T-cell (primary cell): Measurements from ENCODE around the gene STN1. TPM values are rescaled to one million over a fixed set of nuclear protein-coding genes. Genes with fewer than 3 reads are reported as not detected.

Experiments
- ATAC-seq, 4 experiments: fragments of 200-7000 bp in 3 of 4; fragments of 150-1000 bp in 1 of 4; cut with Tn5 transposase; replicated peaks in 1 of 4; 1 replicate in 3 of 4; 2 replicates in 1 of 4; pipeline ENCODE4 v1.10.0; 2021; ENCODE audit warnings: moderate library complexity in 3 of 4, mild to moderate bottlenecking in 2 of 4, moderate number of reproducible peaks in 1 of 4
- CTCF ChIA-PET, 2 donors: fragments of 300-600 bp; sonication (Branson Sonifier 250); formaldehyde crosslinking; loops; one replicate each; lab custom pipeline; 2022; ENCODE audit warnings: antibody characterized with exemption in 2 of 2; lab: Charles Lee
- POLR2A ChIA-PET, 2 donors: fragments of 300-600 bp; sonication (Branson Sonifier 250); formaldehyde crosslinking; loops; one replicate each; lab custom pipeline; 2022; ENCODE audit warnings: antibody characterized with exemption in 2 of 2; lab: Charles Lee
- DNase-seq, 35 experiments: peaks; one replicate each; pipeline versions ENCODE4 v3.0.0 to v3.0.0-alpha.2; 2013 to 2023
- H3K27ac ChIP-seq: one replicate; pipeline ENCODE4 v1.5.1; 2013; ENCODE audit warnings: low read length
- H3K27me3 ChIP-seq, 2 experiments: replicated peaks in 1 of 2; 1 replicate in 1 of 2; 2 replicates in 1 of 2; pipeline versions ENCODE4 v1.6.1 to v1.7.0; 2013; ENCODE audit warnings: low read length in 1 of 2, mixed read lengths in 1 of 2; ENCODE audit not compliant: control insufficient read depth in 2 of 2, insufficient read depth in 2 of 2; ENCODE audit errors: extremely low read depth in 1 of 2
- H3K36me3 ChIP-seq, 2 donors: 1 replicate in 1 of 2; 2 replicates in 1 of 2; pipeline versions ENCODE4 v1.6.1 to v1.7.0; 2013; ENCODE audit warnings: low read length in 1 of 2; ENCODE audit not compliant: control insufficient read depth in 2 of 2, insufficient read depth in 1 of 2; ENCODE audit errors: extremely low read depth in 1 of 2
- H3K4me1 ChIP-seq, 2 experiments: 1 replicate in 1 of 2; 2 replicates in 1 of 2; pipeline versions ENCODE4 v1.6.1 to v1.7.0; 2013; ENCODE audit warnings: low read length in 2 of 2, mixed read lengths in 1 of 2; ENCODE audit not compliant: insufficient read depth in 2 of 2, control insufficient read depth in 1 of 2; ENCODE audit errors: extremely low read depth in 1 of 2
- H3K4me3 ChIP-seq, 2 donors: 1 replicate in 1 of 2; 2 replicates in 1 of 2; pipeline versions ENCODE4 v1.5.1 to v1.7.0; 2013; ENCODE audit warnings: mild to moderate bottlenecking in 2 of 2, low read length in 1 of 2, moderate library complexity in 1 of 2; ENCODE audit not compliant: control insufficient read depth in 1 of 2; ENCODE audit errors: extremely low read depth in 1 of 2
- H3K9me3 ChIP-seq: 2 replicates; pipeline ENCODE4 v1.7.0; 2013
- H3K27ac Mint-ChIP-seq, 2 donors: one replicate each; pipeline ENCODE4 v1.8.0; 2020 to 2021; ENCODE audit warnings: mild to moderate bottlenecking in 2 of 2, mixed read lengths in 2 of 2
- H3K27me3 Mint-ChIP-seq, 2 donors: one replicate each; pipeline ENCODE4 v1.8.0; 2021 to 2022; ENCODE audit warnings: mixed read lengths in 2 of 2
- H3K36me3 Mint-ChIP-seq: one replicate; pipeline ENCODE4 v1.8.0; 2021; ENCODE audit warnings: mixed read lengths
- H3K4me1 Mint-ChIP-seq, 3 donors: one replicate each; pipeline ENCODE4 v1.8.0; 2020 to 2022; ENCODE audit warnings: mixed read lengths in 3 of 3, mild to moderate bottlenecking in 1 of 3
- H3K4me3 Mint-ChIP-seq, 3 donors: one replicate each; pipeline ENCODE4 v1.8.0; 2020 to 2022; ENCODE audit warnings: mild to moderate bottlenecking in 3 of 3, mixed read lengths in 3 of 3, moderate library complexity in 3 of 3
- H3K9me3 Mint-ChIP-seq, 3 donors: one replicate each; pipeline ENCODE4 v1.8.0; 2020 to 2022; ENCODE audit warnings: mixed read lengths in 3 of 3
- WGBS: methylation state at CpG from one replicate; pipeline ENCODE4 v1.1.5; 2013; ENCODE audit warnings: missing lambda C conversion rate; ENCODE audit not compliant: insufficient coverage; 5-methylcytosine and 5-hydroxymethylcytosine counted together
- total RNA-seq, 35 experiments: library from RNA in 6 of 35; stranded (reverse) in 6 of 35; fragments of 120-200 nt in 1 of 35; gene quantifications; one replicate each; pipeline versions ENCODE4 v1.2.1 to v1.2.4 and lab custom pipeline; 2013 to 2026

STN1 gene
- total RNA-seq, 5 donors from 2014 or later (not counting 1 experiment from before 2014, with no cell fraction given): 37.6 to 47.5 (median 41.8) TPM

GRCh38 chr10:103876155-103876554 lies 41.8 kb downstream of the STN1 start:
- Histone ChIP-seq H3K4me3 (no peak overlapping the region), H3K27me3 (no peaks in the 10 kb centered on the region), H3K4me1 (no peaks in the 10 kb centered on the region), H3K27ac (no peak overlapping the region), H3K36me3 (peaks cover 11 to 70% of the 10 kb centered on the region in 2 donors), H3K9me3 (no peaks in the 10 kb centered on the region)
- Mint-ChIP-seq H3K4me3 (no peak overlapping the region), H3K4me1 (no peaks in the 10 kb centered on the region), H3K9me3 (no peaks in the 10 kb centered on the region), H3K27ac (no peak overlapping the region), H3K27me3 (no peaks in the 10 kb centered on the region), H3K36me3 (peaks cover 59% of the 10 kb centered on the region)
- ATAC-seq (no peak), DNase-seq (no peak)
- ChIA-PET POLR2A (interaction anchor here (0.7 kb wide), 3 partner anchors 10 to 255 kb away, joined by 3 to 5 read pairs (median 4); no protein-coding TSS in a partner anchor), CTCF (interaction anchor here in 1 of 2 donors (0.6 to 0.7 kb wide), 2 partner anchors 123 to 660 kb away, joined by 3 to 6 read pairs; no protein-coding TSS in a partner anchor)
- WGBS: 86% methylated on average over 3 of the region's 5 CpGs

GRCh38 chr10:103874730-103875129 lies 43.3 kb downstream of the STN1 start:
- no peaks in the 10 kb centered on the region for H3K4me1 Mint-ChIP-seq
- no peaks in the 10 kb centered on the region for H3K27me3 Mint-ChIP-seq
- no peak overlapping the region for H3K27ac Mint-ChIP-seq
- WGBS: 85% methylated on average over 4 of the region's 6 CpGs
- Histone ChIP-seq H3K4me1 (no peaks in the 10 kb centered on the region), H3K9me3 (no peaks in the 10 kb centered on the region), H3K27me3 (no peaks in the 10 kb centered on the region), H3K36me3 (peaks cover 9 to 55% of the 10 kb centered on the region in 2 donors), H3K27ac (no peak overlapping the region), H3K4me3 (no peak overlapping the region)
- no peak for DNase-seq
- no peak overlapping the region for H3K4me3 Mint-ChIP-seq
- CTCF ChIA-PET: no interaction called here
- POLR2A ChIA-PET: no interaction called here
- H3K36me3 Mint-ChIP-seq: peaks cover 45% of the 10 kb centered on the region
- H3K9me3 Mint-ChIP-seq: no peaks in the 10 kb centered on the region
- no peak for ATAC-seq

- DNase-seq: no peak
- ChIA-PET CTCF (interaction anchor here in 1 of 2 donors (0.6 kb wide), 1 partner anchor 473 kb away, joined by 5 read pairs; no protein-coding TSS in a partner anchor), POLR2A (no interaction called here)
- no peaks in the 10 kb centered on the region for H3K27me3 Mint-ChIP-seq
- no peaks in the 10 kb centered on the region for H3K4me1 ChIP-seq
- WGBS: 92% methylated on average over 15 of the region's 16 CpGs
- H3K4me1 Mint-ChIP-seq: no peaks in the 10 kb centered on the region
- H3K9me3 Mint-ChIP-seq: no peaks in the 10 kb centered on the region
- H3K27me3 ChIP-seq: no peaks in the 10 kb centered on the region
- H3K27ac Mint-ChIP-seq: no peak overlapping the region
- ATAC-seq: no peak
- H3K27ac ChIP-seq: no peak overlapping the region
- no peak overlapping the region for H3K4me3 ChIP-seq
- no peak overlapping the region for H3K4me3 Mint-ChIP-seq
- H3K9me3 ChIP-seq: no peaks in the 10 kb centered on the region
- peaks cover 0 to 31% of the 10 kb centered on the region in 2 donors for H3K36me3 ChIP-seq
- peaks cover 30% of the 10 kb centered on the region for H3K36me3 Mint-ChIP-seq
These were observed 45.6 kb downstream of the STN1 start for GRCh38 chr10:103872137-103872931.

GRCh38 chr10:103871006-103871405 lies 47.0 kb downstream of the STN1 start:
- no peaks in the 10 kb centered on the region for H3K27me3 ChIP-seq
- H3K27ac Mint-ChIP-seq: no peak overlapping the region
- CTCF ChIA-PET: no interaction called here
- H3K36me3 Mint-ChIP-seq: peaks cover 24% of the 10 kb centered on the region
- POLR2A ChIA-PET: no interaction called here
- no peak for DNase-seq
- WGBS: 100% methylated on average over 2 of the region's 7 CpGs
- ATAC-seq: no peak
- H3K27me3 Mint-ChIP-seq: no peaks in the 10 kb centered on the region
- no peak overlapping the region for H3K4me3 Mint-ChIP-seq
- no peaks in the 10 kb centered on the region for H3K4me1 Mint-ChIP-seq
- H3K36me3 ChIP-seq: peaks cover 0 to 21% of the 10 kb centered on the region in 2 donors
- H3K4me1 ChIP-seq: no peaks in the 10 kb centered on the region
- H3K27ac ChIP-seq: no peak overlapping the region
- H3K9me3 Mint-ChIP-seq: peaks cover 0 to 2% (median under 1%) of the 10 kb centered on the region in 3 donors
- H3K4me3 ChIP-seq: no peak overlapping the region
- no peaks in the 10 kb centered on the region for H3K9me3 ChIP-seq

- DNase-seq (no peak), ATAC-seq (no peak)
- H3K36me3 Mint-ChIP-seq: peaks cover 21% of the 10 kb centered on the region
- Histone ChIP-seq H3K9me3 (no peaks in the 10 kb centered on the region), H3K27me3 (no peaks in the 10 kb centered on the region), H3K4me1 (no peaks in the 10 kb centered on the region), H3K27ac (no peak overlapping the region), H3K36me3 (peaks cover 0 to 21% of the 10 kb centered on the region in 2 donors), H3K4me3 (no peak overlapping the region)
- H3K9me3 Mint-ChIP-seq: peaks cover 0 to 6% (median 4%) of the 10 kb centered on the region in 3 donors
- H3K4me1 Mint-ChIP-seq: no peaks in the 10 kb centered on the region
- ChIA-PET CTCF (no interaction called here), POLR2A (no interaction called here)
- no peak overlapping the region for H3K4me3 Mint-ChIP-seq
- no peak overlapping the region for H3K27ac Mint-ChIP-seq
- no peaks in the 10 kb centered on the region for H3K27me3 Mint-ChIP-seq
- 83% methylated on average over 3 of the region's 8 CpGs for WGBS
These were observed 47.5 kb downstream of the STN1 start for GRCh38 chr10:103870516-103870915.

- CTCF ChIA-PET: no interaction called here
These were observed 48.6 kb downstream of the STN1 start for GRCh38 chr10:103869336-103869735.

More at GRCh38 chr10:103869336-103869735, 48.6 kb downstream of the STN1 start:
- Histone ChIP-seq H3K36me3 (peaks cover 0 to 16% of the 10 kb centered on the region in 2 donors), H3K9me3 (no peaks in the 10 kb centered on the region), H3K27me3 (no peaks in the 10 kb centered on the region), H3K4me1 (no peaks in the 10 kb centered on the region), H3K27ac (no peak overlapping the region), H3K4me3 (no peak overlapping the region)
- Mint-ChIP-seq H3K4me3 (no peak overlapping the region), H3K27ac (no peak overlapping the region), H3K4me1 (no peaks in the 10 kb centered on the region), H3K27me3 (no peaks in the 10 kb centered on the region), H3K9me3 (peaks cover 0 to 16% (median 9%) of the 10 kb centered on the region in 3 donors), H3K36me3 (peaks cover 29% of the 10 kb centered on the region)
- WGBS: 100% methylated on average over 1 of the region's 4 CpGs
- POLR2A ChIA-PET: no interaction called here
- no peak for DNase-seq
- ATAC-seq: no peak
